ENCODE data around the gene ANO8.

ANO8 gene

DNA sequence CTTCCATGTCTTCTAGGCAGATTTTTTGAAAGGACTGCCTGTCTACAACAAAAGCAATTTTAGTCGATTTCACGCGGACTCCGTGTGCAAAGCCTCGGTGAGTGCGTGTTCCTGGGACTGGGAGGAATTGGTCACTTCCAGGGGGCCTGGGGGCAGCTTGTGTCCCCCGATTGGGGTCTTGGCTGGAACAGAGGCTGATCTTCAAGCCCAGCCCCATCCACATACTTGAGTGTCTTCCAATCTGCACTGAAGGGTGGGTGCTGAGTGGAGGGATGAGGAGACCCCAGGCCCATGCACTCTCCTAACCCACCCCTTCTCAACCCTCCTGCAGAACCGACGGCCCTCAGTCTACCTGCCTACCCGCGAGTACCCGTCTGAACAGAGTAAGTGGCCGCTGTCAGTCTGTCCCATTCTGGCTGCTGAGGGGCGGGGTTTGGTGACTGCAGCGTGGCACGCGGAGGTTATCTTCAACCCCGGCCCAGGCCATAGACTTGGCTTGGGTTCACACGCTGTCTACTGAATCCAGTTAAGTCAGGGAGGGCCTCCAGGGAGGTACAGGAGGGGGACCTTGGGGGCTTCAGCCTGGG, 20.6 kb downstream of the ANO8 start:
- TF ChIP-seq, protein P1, sequence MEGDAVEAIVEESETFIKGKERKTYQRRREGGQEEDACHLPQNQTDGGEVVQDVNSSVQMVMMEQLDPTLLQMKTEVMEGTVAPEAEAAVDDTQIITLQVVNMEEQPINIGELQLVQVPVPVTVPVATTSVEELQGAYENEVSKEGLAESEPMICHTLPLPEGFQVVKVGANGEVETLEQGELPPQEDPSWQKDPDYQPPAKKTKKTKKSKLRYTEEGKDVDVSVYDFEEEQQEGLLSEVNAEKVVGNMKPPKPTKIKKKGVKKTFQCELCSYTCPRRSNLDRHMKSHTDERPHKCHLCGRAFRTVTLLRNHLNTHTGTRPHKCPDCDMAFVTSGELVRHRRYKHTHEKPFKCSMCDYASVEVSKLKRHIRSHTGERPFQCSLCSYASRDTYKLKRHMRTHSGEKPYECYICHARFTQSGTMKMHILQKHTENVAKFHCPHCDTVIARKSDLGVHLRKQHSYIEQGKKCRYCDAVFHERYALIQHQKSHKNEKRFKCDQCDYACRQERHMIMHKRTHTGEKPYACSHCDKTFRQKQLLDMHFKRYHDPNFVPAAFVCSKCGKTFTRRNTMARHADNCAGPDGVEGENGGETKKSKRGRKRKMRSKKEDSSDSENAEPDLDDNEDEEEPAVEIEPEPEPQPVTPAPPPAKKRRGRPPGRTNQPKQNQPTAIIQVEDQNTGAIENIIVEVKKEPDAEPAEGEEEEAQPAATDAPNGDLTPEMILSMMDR (IDR thresholded peaks at IDR 0.05; ENCODE audit: borderline replicate concordance, insufficient read depth, low read depth, low read length) = no peak

DNA sequence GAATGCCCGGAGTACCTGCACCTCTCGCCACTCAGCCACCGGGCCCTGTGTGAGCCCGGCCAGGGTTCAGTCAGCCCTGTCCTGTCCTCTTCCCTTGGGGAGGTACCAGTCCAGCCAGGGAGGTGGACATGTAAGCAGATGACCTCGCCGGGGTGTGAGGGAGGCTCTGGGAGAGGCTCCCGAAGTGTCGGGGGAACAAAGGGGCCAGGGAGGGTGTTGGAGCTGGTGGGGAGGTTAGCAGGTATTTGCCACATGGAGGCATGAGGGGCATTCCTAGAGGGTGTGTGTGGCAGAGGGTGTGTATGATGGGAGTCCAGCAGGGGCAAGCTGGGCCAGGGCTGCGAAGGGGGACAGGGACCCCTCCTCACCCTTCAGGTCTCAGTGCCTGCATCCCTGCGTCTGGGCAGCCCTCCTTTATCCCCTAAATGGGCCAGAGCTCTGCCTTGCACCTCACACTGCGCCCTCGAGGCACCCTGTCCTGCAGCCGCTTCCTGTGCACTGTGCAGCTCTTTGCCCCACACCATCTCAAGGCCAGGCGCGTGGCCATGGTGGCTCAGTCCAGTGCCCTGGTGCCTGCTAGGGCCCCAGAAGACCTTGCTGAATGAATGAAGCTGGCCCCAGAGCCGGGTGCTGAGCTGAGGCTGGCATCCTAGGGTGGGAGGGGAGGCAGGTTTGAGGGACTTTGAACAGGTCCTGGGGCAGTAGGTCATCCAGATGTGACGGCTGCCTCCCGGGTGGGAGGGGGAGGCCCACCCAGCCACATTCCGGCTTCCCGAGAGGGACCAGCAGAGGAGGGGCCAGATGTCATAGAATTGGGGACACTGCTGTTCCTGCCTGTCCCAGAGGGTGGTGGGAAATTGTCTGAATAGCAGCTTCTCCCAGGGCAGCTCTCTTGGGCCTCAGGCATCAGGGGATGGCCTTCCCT, 22.2 kb downstream of the ANO8 start:
- no peak overlapping the region for H3K4me3 ChIP-seq (ENCODE audit: low read depth, low read length)
- TF ChIP-seq, protein P1 (IDR thresholded peaks at IDR 0.05; ENCODE audit: borderline replicate concordance, insufficient read depth, low read depth, low read length) = no peak

More for the DNA sequence above, 20.6 kb downstream of the ANO8 start:
- no peak overlapping the region for H3K4me3 ChIP-seq (ENCODE audit: low read depth, low read length)

- TF ChIP-seq, protein P1 (IDR thresholded peaks at IDR 0.05; ENCODE audit: borderline replicate concordance, insufficient read depth, low read depth, low read length) = no peak
- no peak overlapping the region for H3K4me3 ChIP-seq (ENCODE audit: low read depth, low read length)
Measured at GRCh38 chr19:17311455-17312188, 23.0 kb downstream of the ANO8 start.

DNA sequence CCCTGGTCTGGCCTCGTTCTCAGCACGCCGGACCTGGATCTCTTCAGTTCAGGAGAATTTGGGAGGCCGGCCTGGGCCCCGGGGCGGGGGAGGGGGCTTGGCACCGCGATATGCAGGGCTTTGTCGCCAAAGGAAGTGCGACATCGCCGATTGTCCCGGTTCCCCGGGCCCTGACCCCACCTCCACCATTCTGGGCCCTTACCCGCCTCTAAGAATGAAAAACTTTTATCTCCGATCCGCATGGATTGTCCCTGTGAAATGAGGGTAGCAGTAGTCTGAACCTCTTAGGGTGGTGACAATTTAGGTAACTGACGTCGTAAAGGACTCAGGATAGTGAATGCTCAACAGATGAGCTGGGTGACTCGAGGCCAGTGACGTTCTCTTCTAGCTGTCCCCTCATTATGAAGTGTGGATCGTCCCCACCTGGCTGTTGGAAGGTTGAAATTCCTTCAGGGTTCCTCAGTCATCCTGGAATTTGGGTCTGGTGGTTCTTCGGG, 24.6 kb downstream of the ANO8 start:
- TF ChIP-seq, protein P1 (IDR thresholded peaks at IDR 0.05; ENCODE audit: borderline replicate concordance, insufficient read depth, low read depth, low read length) = no peak
- peak overlapping the region; percentile 99 for H3K4me3 ChIP-seq (ENCODE audit: low read depth, low read length)

DNA sequence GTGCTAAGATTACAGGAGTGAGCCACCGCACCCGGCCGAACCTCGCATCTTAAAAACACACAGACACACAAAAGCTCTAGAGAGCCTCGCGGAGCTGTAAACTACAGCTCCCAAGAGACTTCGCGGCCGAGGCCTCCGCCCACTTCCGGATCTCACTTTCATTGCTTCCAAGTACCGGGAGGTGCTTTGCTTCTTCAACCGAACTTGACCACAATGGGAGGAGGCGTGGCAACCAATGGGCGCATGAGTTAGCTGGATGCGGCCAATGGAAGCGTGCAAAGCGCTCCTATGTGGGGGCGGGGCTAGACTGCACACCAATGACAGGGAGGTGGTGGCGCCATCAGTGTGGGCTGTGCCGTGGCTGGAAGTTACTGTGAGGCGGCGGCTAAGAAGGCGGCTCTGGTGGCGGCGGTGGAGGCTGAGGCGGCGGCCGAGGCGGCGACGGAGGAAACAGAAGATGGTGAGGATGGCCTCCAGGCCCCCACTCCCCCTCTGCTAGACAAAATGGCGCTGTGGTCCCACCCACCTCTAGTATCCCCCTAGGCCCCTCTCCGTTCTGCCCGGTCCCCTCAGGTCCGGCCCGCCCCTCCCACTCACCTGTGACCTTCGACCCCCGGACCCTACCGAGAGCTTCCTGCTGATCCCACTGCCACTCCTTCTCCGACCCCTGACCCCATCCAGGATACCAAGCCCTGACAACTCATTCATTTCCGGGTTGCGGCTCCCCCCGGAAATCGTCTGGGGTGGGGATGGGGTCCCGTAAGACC, 25.3 kb downstream of the ANO8 start, which contains the start of gene DDA1:
Gene DDA1 (plus strand): TSS at position 366 of the 767 bp plus-strand sequence. CDS start 92 bp downstream, at position 458.
- H3K4me3 ChIP-seq (ENCODE audit: low read depth, low read length) = peak within 1 kb of the TSS; percentile 99
- TF ChIP-seq, protein P1 (IDR thresholded peaks at IDR 0.05; ENCODE audit: borderline replicate concordance, insufficient read depth, low read depth, low read length) = no peak

DNA sequence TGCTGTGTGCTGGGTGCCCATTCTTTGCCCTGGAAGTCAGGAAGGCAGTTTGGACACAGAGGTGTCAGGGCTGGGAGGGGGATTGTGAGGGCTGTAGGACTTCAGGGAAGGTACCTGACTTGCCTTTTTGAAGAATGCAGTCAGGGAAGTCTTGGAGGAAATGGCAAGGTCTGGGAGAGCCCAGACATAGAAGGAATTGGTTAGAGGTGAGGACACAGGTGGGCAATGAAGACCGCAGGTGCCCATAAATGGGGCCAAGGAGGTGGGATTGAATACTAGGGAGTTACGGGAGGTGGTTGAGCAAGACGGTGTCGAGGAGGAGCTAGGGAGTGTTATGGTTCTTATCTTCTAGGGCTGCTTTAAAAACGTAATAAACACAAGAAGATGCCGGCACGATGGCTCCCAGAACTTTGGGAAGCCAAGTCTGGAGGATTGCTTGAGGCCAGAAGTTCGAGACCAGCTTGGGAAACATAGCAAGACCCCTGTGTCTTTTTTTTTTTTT, 26.7 kb downstream of the ANO8 start:
- H3K4me3 ChIP-seq (ENCODE audit: low read depth, low read length) = no peak overlapping the region
- TF ChIP-seq, protein P1 (IDR thresholded peaks at IDR 0.05; ENCODE audit: borderline replicate concordance, insufficient read depth, low read depth, low read length) = no peak

Measured in GM12875 (cell line).